Activated naive CD4-positive, alpha-beta T cell treated with anti-CD3 and anti-CD28 coated beads, Interleukin-2, amount 50 U/mL, for 72 hours (primary cell): ENCODE measurements around the gene IGF2. TPM values are rescaled to one million over a fixed set of nuclear protein-coding genes. Genes with fewer than 3 reads are reported as not detected.

Source experiments
- ATAC-seq, 2 donors: fragments of 150-1000 bp; cut with Tn5 transposase; 2 replicates each; pipeline ENCODE4 v1.10.0; 2021; ENCODE audit warnings: mild to moderate bottlenecking in 2 of 2, moderate library complexity in 2 of 2
- DNase-seq, 2 donors: peaks; one replicate each; pipeline ENCODE4 v3.0.0; 2021 to 2022; ENCODE audit warnings: low spot score in 2 of 2
- H3K27ac Mint-ChIP-seq, 2 donors: one replicate each; pipeline ENCODE4 v1.8.0; 2022; ENCODE audit warnings: mild to moderate bottlenecking in 2 of 2, mixed read lengths in 2 of 2
- H3K36me3 Mint-ChIP-seq, 2 donors: one replicate each; pipeline ENCODE4 v1.8.0; 2022; ENCODE audit warnings: mixed read lengths in 2 of 2
- H3K9me3 Mint-ChIP-seq, 2 donors: one replicate each; pipeline ENCODE4 v1.8.0; 2022; ENCODE audit warnings: mixed read lengths in 2 of 2
- total RNA-seq, 2 donors: library from RNA; stranded (reverse); gene quantifications; one replicate each; pipeline ENCODE4 v1.2.3, GENCODE V29; 2022

The IGF2 gene
- total RNA-seq, 2 donors from 2014 or later, result 0.31 to 2.0 TPM

DNA sequence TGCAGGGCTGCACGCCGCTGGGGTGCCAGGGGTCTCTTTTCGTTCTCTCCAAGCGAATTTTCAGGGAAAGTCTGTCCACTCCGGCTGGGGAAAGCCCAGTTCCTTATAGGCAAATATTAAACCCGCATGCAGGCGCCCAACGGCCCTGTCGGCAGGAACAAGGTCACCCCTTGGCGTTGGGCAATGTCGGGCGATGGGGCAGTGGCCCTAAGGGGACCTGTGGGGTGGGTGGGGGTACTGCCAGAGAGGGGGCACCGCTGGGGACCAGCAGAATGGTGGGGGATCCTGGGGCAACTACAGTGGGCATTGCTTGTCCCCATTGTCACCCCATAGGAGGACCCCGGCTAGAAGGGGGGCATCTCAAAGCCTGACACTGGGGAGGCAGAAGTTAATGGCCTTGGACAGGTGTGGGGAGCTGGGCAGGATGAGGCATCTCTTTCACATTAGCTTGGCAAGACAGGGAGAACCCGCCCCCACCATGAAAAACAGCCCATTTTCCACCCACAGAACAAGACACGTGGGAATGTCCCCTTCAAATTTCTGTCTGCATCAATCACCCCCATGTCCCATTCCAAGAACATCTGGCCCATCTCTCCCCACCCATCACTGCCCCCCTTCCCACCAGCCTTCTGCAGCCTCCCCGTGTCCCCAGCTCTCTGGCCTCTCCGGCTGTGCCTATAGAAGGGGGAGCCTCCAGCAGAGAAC lies 5.5 kb upstream of the IGF2 start:
- H3K9me3 Mint-ChIP-seq, result no peaks in the 10 kb centered on the region
- H3K27ac Mint-ChIP-seq, result no peak overlapping the region
- H3K36me3 Mint-ChIP-seq, result no peaks in the 10 kb centered on the region
- ATAC-seq (no peak), DNase-seq (no peak)

DNA sequence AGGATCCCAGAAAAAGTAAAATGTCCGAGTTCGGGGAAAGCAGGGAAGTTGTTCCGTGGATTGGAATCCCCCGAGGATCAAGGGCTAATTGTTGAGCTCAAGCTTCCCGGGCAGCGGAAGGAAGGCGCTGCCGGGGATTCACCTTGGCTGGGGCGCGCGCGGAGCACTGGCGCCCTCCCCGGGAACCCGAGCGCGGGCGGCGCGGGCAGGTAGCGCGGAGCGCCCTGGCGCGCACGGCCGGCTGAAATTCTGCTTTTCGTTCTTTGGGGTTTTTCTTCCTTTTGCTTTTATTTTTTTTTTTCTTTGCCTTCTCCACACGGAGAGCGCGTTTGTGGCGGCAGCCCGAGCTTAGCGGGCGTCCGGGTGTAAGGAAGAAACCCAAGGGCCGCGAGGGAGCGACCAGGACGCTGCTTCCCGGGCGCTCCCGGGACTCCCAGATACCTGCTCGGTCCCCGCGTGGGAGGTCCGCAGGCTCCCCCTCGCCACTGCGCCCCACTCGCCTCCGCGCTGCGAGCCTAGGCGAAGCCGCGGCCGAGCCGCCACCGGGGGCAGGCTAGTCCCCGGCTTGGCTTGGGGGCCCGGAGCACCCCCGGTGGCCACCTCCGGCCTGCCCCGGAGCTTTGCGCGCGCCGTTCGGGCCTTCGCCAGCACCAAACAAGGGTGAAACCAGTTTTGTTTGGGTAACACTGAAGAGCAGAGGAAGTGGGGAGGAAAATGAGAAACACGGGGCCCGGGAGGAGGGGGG lies 4.8 kb upstream of the IGF2 start:
- DNase-seq (no peak), ATAC-seq (peak in 1 of 2 donors; percentile 30)
- H3K27ac Mint-ChIP-seq, result no peak overlapping the region
- H3K36me3 Mint-ChIP-seq, result no peaks in the 10 kb centered on the region
- no peaks in the 10 kb centered on the region for H3K9me3 Mint-ChIP-seq

DNA sequence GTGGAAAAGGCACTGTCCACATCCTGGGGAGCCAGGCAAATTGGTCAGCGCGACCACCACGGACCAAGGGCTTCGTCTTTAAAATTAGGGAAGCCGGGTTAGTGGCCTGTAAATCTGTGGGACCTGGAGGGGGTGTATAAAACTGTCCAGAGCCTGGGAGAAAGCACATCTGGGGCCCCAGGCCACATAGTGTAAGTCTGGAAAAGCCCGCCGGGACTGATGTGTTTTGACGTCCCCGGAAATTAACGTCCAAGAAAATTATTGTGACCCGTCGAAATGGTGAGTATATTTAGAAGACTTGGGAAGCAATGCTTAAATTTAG lies 4.2 kb upstream of the IGF2 start:
- DNase-seq, result no peak
- no peak for ATAC-seq
- Mint-ChIP-seq H3K9me3 (no peaks in the 10 kb centered on the region), H3K27ac (no peak overlapping the region), H3K36me3 (no peaks in the 10 kb centered on the region)

DNA sequence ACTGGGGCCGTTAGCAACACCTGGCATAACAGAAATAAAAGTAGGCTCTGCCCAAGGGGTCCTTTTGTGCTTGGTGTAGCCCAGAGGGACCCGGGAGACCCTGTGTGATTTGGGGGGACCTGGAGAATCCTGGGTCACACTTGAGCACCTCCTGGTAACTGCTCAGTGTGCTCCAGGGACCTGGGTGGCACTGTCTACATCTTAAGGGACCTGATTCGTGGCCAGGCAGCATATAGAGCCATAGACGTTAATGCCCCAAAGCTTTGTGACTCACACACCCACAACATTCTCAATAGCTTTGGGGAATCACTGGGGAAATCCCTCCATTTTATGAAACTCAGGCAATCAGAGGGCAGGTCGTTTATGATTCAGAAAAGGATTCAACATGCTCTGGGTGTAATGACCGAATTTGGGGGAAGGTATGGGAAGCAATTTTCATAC lies 3.6 kb upstream of the IGF2 start:
- H3K36me3 Mint-ChIP-seq, result no peaks in the 10 kb centered on the region
- peak; percentile 97 to 98 for ATAC-seq
- no peak overlapping the region for H3K27ac Mint-ChIP-seq
- peak in 1 of 2 donors; percentile 58 for DNase-seq
- H3K9me3 Mint-ChIP-seq, result no peaks in the 10 kb centered on the region

DNA sequence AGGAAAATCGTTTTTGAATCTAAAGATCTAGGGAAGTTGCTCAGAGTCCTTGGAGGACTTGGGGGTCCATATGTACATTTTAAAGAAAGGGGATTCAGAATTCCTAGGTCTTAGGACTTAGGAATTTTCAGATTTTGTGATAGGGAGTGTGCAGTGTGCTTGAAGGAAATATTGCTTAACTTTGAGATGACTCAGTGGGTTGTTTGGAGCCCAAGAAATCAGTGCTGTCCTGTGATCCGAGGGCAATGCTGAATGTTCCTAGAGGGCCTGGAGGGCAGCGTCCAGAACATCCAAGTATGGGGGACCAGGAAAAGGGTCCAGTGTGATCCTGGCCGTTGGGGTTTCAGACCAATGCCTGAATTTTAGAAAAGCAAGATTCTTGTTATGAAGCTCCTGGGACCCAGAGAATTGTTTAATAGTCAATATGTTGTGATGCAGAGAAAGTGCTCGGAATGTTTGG lies 3.1 kb upstream of the IGF2 start:
- Mint-ChIP-seq H3K9me3 (no peaks in the 10 kb centered on the region), H3K36me3 (no peaks in the 10 kb centered on the region), H3K27ac (no peak overlapping the region)
- ATAC-seq, result no peak
- DNase-seq, result no peak

DNA sequence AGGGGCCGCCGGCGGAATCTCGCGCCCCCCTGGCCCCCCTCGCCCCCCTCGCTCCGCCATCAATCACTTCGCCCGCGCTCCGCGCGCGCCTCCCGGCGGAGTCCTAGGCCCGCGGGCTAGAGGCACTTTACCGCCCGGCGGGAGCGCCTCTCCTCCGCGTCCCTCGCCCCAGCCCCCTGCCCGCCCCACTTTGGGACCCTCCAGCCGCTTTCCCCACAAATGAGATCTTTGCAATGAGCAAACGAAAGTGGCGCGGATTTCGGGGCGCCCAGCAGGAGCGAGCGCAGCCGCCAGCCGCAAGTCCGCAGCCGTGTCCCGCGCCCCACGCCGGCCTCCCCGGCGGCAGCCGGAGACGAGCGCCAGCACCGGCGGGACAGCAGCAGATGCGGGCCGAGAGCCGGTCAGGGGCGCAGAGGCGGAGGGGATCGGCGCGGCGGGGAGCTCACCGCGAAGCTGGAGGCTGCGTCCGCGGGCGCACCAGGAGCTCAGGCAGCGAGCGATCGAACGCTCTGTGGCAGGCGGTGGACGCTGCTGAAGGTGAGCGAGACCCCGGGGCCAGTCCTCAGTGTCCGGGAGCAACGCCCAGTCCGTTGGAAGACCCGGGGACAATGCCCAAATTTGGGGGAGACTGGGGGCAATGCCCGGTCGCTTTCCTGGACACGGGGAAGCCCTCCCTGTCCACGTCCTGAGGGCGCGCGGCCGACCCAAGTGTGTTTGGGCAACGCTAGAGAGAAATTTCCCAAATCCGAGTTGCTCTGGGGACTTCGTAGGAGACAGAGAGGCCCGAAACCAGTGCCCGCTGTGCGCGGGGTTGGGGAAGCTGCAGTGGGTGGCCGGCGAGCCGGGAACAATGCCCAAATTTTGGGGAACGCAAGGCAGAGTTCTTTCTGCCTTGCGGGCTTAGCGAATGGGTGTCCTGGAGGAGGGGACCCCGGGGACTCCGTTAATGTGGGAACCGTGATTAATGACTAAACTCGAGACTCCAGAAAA lies 1.5 kb upstream of the IGF2 start:
- ATAC-seq (no peak), DNase-seq (no peak)
- Mint-ChIP-seq H3K9me3 (no peaks in the 10 kb centered on the region), H3K27ac (no peak overlapping the region), H3K36me3 (no peaks in the 10 kb centered on the region)

DNA sequence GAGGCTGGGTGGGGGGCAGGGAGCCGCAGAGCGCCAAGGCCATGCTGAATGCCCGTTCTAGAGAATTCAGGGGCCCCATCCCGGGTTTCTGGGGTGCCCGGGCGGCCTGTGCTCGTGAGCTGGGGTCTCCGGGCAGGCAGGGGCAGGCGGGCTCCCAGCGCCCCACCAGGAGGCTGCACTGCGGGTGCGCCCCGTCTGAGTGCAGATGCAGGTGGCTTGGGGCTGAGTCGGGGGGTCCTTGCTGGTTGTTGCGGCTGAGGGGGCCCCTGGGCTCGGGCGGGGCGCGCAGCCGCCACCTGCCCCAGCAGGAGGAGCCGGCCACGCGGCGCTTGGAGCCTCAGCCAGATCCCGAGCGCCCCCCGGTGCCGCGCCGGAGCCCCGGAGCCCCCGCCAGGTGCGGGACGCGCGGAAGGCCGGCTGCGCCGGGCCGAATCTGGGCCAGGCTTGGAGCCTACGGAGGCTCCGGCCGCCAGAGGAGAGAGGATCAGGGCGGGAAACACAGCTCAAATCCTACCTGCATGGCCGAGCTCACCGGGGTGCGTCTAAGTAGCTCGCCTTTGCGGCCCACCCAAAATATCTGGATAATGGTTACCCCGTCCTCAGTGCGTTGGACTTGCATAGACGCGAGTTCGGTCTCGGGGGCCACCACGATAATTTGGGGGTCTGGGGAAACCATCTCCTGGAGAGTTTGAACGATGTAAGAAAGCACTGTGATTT lies 590 bp upstream of the IGF2 start:
- no peak for ATAC-seq
- no peaks in the 10 kb centered on the region for H3K36me3 Mint-ChIP-seq

DNA sequence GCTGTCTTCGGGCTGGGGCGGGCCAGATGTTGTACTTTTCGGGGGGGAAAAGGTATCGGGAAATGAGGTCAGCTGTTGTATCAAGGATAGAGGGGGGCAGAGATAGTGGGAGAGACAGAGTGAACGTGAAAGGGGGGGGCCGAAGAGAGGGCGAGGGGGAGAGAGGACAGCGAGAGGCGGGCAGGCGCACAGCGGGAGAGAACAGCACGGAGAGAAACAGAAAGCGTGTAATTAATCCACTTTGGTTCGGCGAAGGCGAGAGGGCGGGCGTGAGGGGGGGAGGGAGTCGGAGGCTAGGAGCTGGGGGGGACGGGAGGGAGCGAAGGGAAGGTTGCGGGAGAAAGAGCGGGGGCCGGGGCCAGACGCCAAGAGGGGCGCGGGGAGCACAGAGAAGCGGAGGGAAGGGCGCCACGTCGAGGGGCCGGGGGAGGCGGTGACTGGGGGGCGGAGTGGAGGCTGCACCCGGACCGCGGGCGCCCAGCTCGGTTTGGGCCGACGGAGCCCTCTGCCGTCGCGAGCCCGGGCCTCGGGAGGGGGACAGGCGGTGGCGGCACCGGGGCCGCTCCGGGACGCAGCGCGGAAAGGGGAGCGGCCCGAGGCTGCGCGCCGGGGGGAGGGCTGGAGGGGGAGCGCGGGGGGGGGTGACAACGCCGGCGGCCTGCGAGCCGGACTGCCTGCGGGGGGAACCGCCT lies 612 bp downstream of the IGF2 start:
- Mint-ChIP-seq H3K9me3 (no peaks in the 10 kb centered on the region), H3K36me3 (no peaks in the 10 kb centered on the region), H3K27ac (no peak overlapping the region)
- DNase-seq (no peak), ATAC-seq (no peak)

More for the DNA sequence above, 590 bp upstream of the IGF2 start:
- no peak for DNase-seq
- Mint-ChIP-seq H3K27ac (no peak overlapping the region), H3K9me3 (no peaks in the 10 kb centered on the region)

DNA sequence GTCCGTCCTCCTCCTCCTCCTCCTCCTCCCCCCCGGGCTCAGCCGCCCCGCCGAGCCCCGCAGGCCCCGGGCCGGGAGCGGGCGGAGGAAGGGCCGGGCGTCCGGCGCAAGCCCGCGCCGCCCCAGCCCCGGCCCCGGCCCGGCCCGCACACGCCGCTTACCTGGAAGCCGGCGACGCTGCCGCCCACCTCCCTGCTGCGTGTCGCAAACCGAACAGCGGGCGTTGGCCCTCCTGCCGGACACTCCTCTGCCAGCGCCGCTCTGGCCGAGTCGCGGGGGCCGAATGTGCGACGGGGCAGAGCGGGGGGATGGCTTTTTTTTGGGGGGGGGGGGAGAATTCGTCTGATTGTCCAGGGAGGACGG lies 1.1 kb downstream of the IGF2 start:
- DNase-seq (no peak), ATAC-seq (no peak)
- Mint-ChIP-seq H3K27ac (no peak overlapping the region), H3K9me3 (no peaks in the 10 kb centered on the region), H3K36me3 (no peaks in the 10 kb centered on the region)

DNA sequence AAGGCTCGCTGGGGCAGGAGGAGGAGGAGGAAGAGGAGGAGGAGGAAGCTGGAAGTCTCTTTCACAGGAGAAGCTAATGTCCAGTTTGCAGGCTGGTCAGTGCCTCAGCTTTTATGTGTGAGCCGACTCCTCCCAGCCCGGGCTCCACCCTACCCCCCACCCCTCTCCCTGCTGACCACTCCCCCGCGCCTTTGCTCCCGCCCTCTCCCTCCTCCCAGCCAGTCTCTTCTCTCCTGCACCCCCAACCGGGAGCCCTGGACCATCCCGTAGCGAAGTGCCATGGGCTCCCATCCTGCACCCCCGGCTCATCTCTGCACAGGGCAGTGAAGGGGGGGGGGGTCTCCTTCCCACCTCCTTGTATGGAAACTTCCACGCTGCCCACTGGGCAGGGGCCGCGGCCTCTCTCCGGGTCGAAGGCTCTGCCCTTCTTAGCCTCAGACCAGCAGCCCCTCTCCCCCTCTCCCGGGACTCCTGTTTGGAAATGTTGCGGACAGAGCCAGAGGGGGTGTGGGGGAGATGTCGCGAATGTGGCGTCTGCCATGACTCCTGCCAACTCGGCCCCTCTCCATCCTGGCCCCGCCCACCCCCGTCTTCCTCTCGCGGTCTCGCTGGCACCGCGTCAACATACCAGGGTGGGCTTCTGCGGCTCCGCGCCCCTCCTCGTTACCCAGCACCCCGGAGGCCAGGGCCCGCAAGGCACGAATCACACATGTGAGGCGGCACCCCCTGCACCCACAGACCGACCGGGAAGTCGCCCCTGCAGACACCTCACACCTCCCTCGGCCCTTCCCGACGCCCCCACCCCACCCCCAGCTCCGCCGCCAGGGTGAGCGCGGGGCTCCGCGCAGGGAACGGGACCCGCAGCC lies 1.8 kb downstream of the IGF2 start:
- Mint-ChIP-seq H3K9me3 (no peaks in the 10 kb centered on the region), H3K36me3 (no peaks in the 10 kb centered on the region), H3K27ac (no peak overlapping the region)
- no peak for DNase-seq
- ATAC-seq, result no peak

DNA sequence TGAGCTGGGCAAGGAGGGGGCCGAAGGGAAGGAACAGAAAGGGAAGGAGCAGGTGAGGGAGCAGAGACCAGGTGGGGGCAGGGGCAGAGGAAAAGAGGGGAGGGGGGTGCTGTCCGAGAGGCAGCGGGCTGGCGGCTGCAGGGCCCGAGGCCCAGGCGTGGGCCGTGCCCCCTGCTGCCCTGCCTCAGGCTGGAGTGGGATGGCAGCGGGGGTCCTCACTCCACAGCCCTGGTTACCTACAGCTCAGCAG lies 2.3 kb downstream of the IGF2 start:
- DNase-seq (no peak), ATAC-seq (no peak)
- H3K27ac Mint-ChIP-seq, result no peak overlapping the region
- peaks cover under 1 to 2% of the 10 kb centered on the region in 2 donors for H3K9me3 Mint-ChIP-seq
- peaks cover under 1 to 3% of the 10 kb centered on the region in 2 donors for H3K36me3 Mint-ChIP-seq

DNA sequence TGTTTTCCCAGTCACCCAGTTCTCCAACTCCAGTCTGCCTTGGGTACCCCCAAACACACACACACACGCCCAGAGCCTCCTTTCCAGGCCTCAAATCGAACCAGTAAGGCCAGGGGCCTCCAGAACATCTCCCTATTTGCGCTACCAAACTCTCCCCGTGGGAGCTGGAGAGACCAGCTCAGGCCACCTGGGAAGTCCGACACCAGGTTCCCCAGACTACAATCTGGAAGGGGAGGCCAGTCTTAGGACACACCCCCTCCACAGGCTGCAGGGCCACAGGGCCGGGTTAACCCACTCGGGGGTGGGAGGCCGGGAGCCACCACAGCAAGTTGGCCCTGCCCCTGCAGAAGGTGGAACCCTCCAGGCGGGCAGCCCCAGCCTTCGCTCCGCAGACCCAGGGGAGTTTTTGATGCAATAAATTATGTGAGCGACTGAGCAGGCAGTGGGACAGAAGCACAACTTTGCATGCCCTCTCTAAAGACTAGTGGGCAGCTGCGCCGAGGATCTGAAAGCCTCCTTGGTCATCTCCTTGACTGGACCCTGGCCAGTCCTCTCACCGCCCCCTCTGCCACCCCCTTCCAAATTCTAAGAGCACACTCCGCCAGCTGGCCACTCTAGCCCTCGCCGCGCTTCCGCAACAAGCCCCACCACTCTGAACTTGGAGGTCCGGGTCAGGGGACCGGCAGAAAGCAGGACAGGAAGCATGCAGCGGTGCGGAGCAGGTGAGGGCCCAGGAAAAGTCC lies 2.8 kb downstream of the IGF2 start:
- Mint-ChIP-seq H3K27ac (no peak overlapping the region), H3K36me3 (peaks cover 6 to 8% of the 10 kb centered on the region in 2 donors), H3K9me3 (peaks cover 6 to 7% of the 10 kb centered on the region in 2 donors)
- no peak for ATAC-seq
- no peak for DNase-seq

DNA sequence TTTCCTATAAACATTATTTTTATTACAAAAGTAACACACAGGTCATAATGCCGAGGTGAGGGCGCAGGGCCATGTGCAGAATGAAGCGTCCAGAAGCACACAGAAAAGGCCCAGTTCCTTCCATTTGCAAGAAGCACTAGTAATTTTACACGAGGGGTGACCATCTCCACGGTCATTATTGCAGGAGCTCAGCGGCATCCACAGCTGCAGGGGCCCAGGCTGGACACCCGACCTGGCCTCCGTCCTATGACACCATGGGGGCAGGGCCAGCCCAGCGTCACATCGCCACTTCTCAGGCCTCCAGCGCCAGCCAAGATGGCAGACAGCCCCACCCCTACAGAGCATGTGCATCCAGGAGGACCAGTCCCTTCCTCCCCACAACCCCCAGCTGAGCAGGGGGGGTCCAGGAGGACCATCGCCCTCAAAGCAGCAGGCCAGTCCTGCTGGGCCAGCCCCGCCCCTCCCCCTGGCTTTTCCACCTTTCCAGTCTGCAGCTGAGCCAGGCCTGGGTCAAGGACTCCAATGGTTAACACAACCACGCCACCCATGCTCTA lies 3.5 kb downstream of the IGF2 start:
- DNase-seq, result no peak
- no peak overlapping the region for H3K27ac Mint-ChIP-seq
- ATAC-seq, result no peak
- peaks cover 9 to 10% of the 10 kb centered on the region in 2 donors for H3K36me3 Mint-ChIP-seq
- H3K9me3 Mint-ChIP-seq, result peaks cover 8 to 11% of the 10 kb centered on the region in 2 donors

DNA sequence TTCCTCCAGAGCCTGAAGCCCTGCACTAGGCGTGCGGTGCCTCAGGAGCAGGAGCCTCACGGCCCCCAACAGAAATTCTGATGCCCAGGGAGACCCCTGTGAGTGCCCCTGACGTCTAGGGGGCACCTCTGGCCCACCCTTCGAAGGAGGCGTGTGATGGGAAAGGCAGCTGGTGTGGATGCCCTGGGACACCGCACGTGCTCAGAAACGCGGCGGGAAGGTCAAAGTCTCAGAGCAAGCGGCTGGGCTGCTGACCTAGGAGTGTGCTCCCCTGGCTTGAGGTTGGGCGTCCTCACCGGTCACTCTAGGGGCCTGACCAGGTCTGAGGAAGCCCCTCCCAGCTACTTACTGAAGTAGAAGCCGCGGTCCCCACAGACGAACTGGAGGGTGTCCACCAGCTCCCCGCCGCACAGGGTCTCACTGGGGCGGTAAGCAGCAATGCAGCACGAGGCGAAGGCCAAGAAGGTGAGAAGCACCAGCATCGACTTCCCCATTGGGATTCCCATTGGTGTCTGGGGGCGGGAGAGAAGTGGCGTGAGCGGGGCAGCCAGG lies 4.1 kb downstream of the IGF2 start:
- Mint-ChIP-seq H3K27ac (no peak overlapping the region), H3K36me3 (peaks cover 9 to 10% of the 10 kb centered on the region in 2 donors), H3K9me3 (peaks cover 8 to 11% of the 10 kb centered on the region in 2 donors)
- ATAC-seq (no peak), DNase-seq (peak in 1 of 2 donors; percentile 2)
